Breast epithelium (tissue), 4 donors: ENCODE measurements around the gene THOC6. TPM values are rescaled to one million over a fixed set of nuclear protein-coding genes. Genes with fewer than 3 reads are reported as not detected.
A peak's percentile ranks its signal among the peaks of the same experiment; 100 is the strongest.

Source experiments
- DNase-seq, 2 donors: peaks; one replicate each; pipeline ENCODE4 v3.0.0-alpha.2; 2019; ENCODE audit warnings: low spot score in 2 of 2
- H3K27ac ChIP-seq, 2 donors: fragments of 200-600 bp; sonication (generic) in 1 of 2; one replicate each; pipeline ENCODE4 v1.5.1; 2016 to 2019; ENCODE audit warnings: mild to moderate bottlenecking in 1 of 2
- H3K27me3 ChIP-seq, 2 donors: fragments of 200-600 bp; sonication (generic) in 1 of 2; one replicate each; pipeline versions ENCODE4 v1.5.1 to v1.6.0; 2017 to 2019; ENCODE audit warnings: control low read depth in 1 of 2, mild to moderate bottlenecking in 1 of 2
- H3K36me3 ChIP-seq: fragments of 200-600 bp; one replicate; pipeline ENCODE4 v1.5.1; 2019
- H3K4me1 ChIP-seq, 2 donors: fragments of 200-600 bp; sonication (generic); one replicate each; pipeline ENCODE4 v1.5.1; 2016 to 2019; ENCODE audit warnings: control low read depth in 1 of 2
- H3K4me3 ChIP-seq, 3 donors: fragments of 200-600 bp; sonication (generic); 1 replicate in 2 of 3; 2 replicates in 1 of 3; pipeline ENCODE4 v1.5.1; 2016 to 2019; ENCODE audit warnings: mild to moderate bottlenecking in 3 of 3, moderate library complexity in 2 of 3
- H3K9me3 ChIP-seq, 2 donors: fragments of 200-600 bp; sonication (generic) in 1 of 2; one replicate each; pipeline ENCODE4 v1.5.1; 2016 to 2019; ENCODE audit warnings: control low read depth in 1 of 2
- CTCF ChIP-seq, 3 donors: fragments of 450-650 bp; IDR thresholded peaks; one replicate each; pipeline ENCODE4 v1.5.1; 2016 to 2017; ENCODE audit warnings: antibody characterized with exemption in 3 of 3, mild to moderate bottlenecking in 3 of 3, moderate library complexity in 3 of 3
- POLR2A ChIP-seq: fragments of 450-650 bp; IDR thresholded peaks from one replicate; pipeline ENCODE4 v1.6.1; 2016; ENCODE audit warnings: antibody characterized with exemption, mild to moderate bottlenecking, moderate library complexity
- POLR2AphosphoS5 ChIP-seq, 3 donors: sonication (generic); formaldehyde crosslinking; IDR thresholded peaks; one replicate each; pipeline ENCODE4 v1.6.1; 2017; ENCODE audit warnings: antibody characterized with exemption in 3 of 3
- intact Hi-C: fragments of 100-400 bp; cut with DNase I; formaldehyde crosslinking; loops from one replicate; pipeline ENCODE4 v1.15.1; 2023; ENCODE audit warnings: low total_unique reads
- total RNA-seq, 3 donors: library from RNA; depleted of rRNA; stranded (reverse); fragments of >200 nt; gene quantifications; one replicate each; pipeline ENCODE4 v1.1.0, GENCODE V29; 2016

Gene THOC6
- total RNA-seq, 3 donors from 2014 or later, result 15.5 to 26.1 (median 18.4) TPM

DNA sequence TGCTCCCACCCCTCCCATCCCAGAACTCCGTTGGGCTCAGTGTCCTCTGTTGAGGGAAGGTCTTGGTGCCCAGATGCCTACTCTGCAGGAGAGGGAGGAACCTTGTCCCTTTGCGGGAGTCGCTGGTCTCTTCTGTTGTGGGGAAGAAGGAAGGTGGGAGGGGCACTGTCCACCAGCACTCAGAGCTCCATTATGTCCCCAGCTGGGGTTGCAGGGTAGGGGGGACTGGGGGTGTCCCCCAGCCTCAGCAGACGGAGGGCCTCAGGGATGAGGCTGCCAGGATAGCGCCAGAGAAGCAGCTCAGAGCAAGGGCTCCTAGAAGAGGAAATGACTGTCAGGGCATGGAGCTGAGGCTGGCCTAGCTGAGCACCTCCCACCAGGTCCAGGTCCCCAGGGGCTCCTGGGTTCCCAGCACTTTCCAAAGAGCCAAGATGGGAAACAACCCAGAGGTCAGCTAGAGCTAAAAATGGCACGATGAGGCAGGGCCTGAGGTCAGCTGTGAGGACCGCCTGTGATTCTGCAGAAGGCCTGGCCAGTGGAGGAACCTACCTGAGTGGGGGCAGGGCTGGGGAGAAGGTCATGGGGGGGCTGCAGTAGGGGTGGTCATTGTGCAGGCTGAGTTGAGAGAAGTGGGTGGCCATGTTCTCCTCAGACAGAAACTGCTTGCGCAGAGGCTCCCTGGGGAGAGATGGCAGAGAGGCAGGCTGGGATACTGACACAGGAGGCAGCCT, 986 bp upstream of the THOC6 start:
- H3K27ac ChIP-seq, result peak overlapping the region; percentile 96 to 98
- DNase-seq, result no peak
- TF ChIP-seq CTCF (IDR thresholded peaks at IDR 0.05), result no peak
- TF ChIP-seq POLR2A, result no peak
- TF ChIP-seq POLR2AphosphoS5 (IDR thresholded peaks at IDR 0.05), result no peak
- no peaks in the 10 kb centered on the region for H3K9me3 ChIP-seq
- intact Hi-C loops, result no loop called here
- H3K4me1 ChIP-seq, result peaks cover 15 to 16% of the 10 kb centered on the region in 2 donors
- peaks cover 3 to 5% of the 10 kb centered on the region in 2 donors for H3K27me3 ChIP-seq
- peak overlapping the region; percentile 68 to 88 (median 70) for H3K4me3 ChIP-seq
- no peaks in the 10 kb centered on the region for H3K36me3 ChIP-seq

DNA sequence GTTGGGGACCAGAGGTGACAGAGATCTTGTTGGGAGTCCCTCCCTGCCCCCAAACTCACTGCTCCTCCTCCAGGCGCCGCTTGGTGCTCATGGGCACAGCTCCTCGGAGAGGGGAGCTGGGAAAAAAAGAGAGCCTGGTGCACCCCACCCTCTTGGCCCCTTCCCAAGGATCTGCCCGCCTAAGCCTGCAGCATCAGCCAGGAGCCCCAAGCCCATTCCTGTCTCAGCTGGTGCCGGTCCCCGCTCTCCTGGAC, 493 bp upstream of the THOC6 start:
- intact Hi-C loops, result no loop called here

GRCh38 chr16:3025032-3026002, 1.5 kb downstream of the THOC6 start:
- H3K4me1 ChIP-seq, result peaks cover 15 to 16% of the 10 kb centered on the region in 2 donors
- H3K9me3 ChIP-seq, result no peaks in the 10 kb centered on the region
- TF ChIP-seq POLR2AphosphoS5 (IDR thresholded peaks at IDR 0.05), result no peak
- TF ChIP-seq POLR2A, result no peak
- no peak for TF ChIP-seq CTCF (IDR thresholded peaks at IDR 0.05)
- no peaks in the 10 kb centered on the region for H3K36me3 ChIP-seq
- H3K27ac ChIP-seq, result no peak overlapping the region
- H3K4me3 ChIP-seq, result no peak overlapping the region
- no peak for DNase-seq
- intact Hi-C loops, result no loop called here
- no peaks in the 10 kb centered on the region for H3K27me3 ChIP-seq

More for the DNA sequence above, 493 bp upstream of the THOC6 start:
- Histone ChIP-seq H3K27ac (peak overlapping the region; percentile 96 to 98), H3K27me3 (no peaks in the 10 kb centered on the region), H3K9me3 (no peaks in the 10 kb centered on the region), H3K4me3 (peak overlapping the region; percentile 68 to 88 (median 70)), H3K4me1 (peaks cover 15 to 16% of the 10 kb centered on the region in 2 donors), H3K36me3 (no peaks in the 10 kb centered on the region)
- peak in 1 of 2 donors; percentile 60 for DNase-seq
- TF ChIP-seq POLR2AphosphoS5 (IDR thresholded peaks at IDR 0.05) (no peak), POLR2A (no peak), CTCF (IDR thresholded peaks at IDR 0.05) (no peak)

- DNase-seq, result no peak
- no peaks in the 10 kb centered on the region for H3K27me3 ChIP-seq
- H3K36me3 ChIP-seq, result no peaks in the 10 kb centered on the region
- TF ChIP-seq CTCF (IDR thresholded peaks at IDR 0.05) (no peak), POLR2A (no peak), POLR2AphosphoS5 (IDR thresholded peaks at IDR 0.05) (no peak)
- no peaks in the 10 kb centered on the region for H3K9me3 ChIP-seq
- H3K4me1 ChIP-seq, result peaks cover 15 to 16% of the 10 kb centered on the region in 2 donors
- intact Hi-C loops, result no loop called here
- no peak overlapping the region for H3K27ac ChIP-seq
- H3K4me3 ChIP-seq, result no peak overlapping the region
Measured at GRCh38 chr16:3026003-3026378, 2.2 kb downstream of the THOC6 start.
